Hypothalamus (tissue), 51 donors: ENCODE data around the gene ASPHD2.
"Not testable (repeated sequence)": the region's sequence is repeated elsewhere in the genome, so short reads cannot be mapped to it uniquely, and the experiment has no call there.

ENCODE experiments used
- DNase-seq, 51 donors: peaks; one replicate each; lab custom pipeline; 2025; lab: John Stamatoyannopoulos, UW

ASPHD2 gene, protein sequence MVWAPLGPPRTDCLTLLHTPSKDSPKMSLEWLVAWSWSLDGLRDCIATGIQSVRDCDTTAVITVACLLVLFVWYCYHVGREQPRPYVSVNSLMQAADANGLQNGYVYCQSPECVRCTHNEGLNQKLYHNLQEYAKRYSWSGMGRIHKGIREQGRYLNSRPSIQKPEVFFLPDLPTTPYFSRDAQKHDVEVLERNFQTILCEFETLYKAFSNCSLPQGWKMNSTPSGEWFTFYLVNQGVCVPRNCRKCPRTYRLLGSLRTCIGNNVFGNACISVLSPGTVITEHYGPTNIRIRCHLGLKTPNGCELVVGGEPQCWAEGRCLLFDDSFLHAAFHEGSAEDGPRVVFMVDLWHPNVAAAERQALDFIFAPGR

DNA sequence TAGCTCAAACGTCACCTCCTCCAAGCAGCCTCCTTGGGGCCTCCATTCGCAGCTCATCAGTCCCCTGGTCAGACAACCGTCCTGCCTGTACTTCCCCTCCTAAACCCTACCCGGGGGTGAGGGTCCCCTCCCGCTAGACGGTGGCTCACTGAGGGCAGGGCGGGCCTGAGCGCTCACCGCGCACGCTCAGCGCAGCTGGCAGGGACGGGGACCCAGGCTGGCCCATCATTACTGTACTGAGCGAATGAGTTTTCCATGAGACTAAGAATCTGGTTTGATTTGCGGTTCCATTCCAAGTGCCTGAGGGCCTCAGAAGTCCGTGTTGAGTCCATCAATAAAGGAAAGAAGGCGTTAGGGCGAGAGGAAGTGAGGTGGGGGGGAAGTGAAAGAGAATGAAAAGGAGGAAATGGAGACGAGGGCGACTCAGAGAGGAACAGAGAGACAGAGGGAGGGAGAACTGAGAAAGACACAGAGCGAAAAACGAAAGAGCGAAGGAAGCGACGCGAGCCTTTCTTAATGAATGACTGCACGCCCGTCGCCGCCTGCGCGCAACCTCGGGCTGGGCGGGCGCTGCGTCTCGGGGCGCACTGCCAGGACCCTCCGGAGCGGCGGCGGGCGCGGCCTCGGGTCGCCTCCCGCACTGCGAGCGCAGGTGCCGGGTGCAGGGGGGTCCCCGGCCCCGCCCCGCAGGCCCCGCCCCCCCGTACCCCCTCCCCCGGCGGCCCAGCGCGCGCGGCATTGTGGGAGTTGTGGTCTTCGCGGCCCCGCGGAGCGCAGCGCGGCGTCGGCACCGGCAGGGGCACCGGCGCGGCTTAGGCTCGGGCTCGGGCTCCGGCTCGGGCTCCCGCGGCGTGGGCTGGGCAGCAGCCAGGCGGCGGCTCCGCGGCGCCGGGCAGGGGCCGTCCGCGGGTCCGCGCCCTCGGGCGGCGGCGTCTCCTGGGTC is at the start of gene ASPHD2:
Gene ASPHD2 (plus strand): TSS at position 746 of the 943 bp plus-strand sequence. CDS start 4,356 bp downstream, outside the sequence.
- DNase-seq = peak in 45 of 51 donors; percentile 9 to 80 (median 46)

DNA sequence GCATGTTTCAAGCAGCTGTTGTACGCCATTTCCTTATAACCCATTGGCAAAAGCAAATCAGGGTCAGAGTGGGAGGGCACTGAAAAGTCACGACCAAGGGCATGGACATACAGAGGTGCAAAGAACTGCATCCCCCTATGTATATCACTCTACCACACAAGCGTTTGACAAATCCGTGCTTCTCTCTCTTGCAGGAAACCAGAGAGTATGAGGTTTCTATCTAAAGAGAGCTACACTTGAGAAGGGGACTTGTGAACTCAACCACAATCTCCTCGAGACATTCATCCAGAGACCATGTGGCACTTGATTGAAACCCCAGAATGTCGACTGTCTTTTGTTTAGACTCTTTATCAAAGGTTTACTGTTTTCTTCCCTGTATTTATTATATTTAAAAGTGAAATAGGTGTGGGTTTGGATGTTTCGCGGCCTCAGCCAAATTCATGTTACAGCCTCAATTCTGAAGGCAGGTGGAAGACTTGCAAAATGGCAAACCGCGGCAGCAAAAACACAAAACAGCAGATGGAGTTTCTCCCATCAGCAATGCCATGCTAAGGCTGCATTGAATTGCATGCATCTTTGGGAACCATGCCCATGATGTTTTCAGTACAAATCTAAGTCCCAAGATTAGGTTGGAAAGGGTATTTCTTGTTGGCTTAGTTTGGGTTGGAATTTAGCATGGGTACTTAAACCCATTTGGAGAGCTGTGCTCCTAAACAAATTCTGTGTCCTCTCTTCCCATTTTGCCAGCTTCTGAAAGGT is 48.8 kb upstream of the ASPHD2 start:
- DNase-seq = no peak

DNA sequence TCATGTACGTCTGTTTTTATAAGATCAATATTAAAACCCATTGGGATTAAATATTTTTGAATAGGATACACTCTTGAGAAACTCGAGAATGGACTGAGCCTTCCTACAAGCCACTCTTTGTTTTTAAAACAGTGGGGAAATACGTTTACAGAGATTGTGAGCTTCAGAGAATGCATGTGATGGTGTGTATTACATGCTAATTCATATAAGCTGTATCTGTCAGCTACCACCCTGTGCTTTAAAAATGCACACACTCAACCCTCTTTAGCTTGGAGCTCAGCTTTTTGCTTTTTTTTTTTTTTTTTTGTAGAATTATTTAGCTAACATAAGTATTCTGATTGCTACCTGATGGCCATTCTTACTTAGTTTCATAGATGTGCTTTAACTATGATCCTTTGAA is 46.3 kb upstream of the ASPHD2 start:
- DNase-seq = no peak

DNA sequence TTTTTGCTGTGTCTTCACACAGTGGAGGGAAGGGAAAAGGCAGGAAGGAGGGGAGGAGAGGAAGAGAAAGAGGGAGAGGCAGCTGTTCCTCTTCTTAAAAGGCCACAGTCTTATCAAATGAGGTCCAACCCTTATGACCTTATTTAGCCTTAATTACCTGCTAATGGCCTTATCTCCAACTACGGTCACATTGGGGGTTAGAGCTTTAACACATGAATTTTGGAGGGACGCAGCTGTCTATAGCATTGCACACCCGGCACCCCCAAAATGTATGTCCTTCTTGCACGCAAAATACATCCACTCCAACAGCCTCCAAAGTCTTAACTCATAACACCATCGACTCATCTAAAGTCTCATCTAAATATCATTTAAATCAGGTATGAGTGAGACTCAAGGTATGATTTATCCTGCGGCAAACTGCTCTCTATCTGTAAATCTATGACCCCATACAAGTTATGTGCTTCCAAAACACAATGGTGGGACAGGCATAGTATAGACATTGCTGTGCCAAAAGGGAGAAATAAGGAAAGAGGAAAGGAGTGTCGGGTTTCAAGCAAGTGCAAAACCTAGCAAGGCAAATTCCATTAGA is 45.0 kb upstream of the ASPHD2 start:
- DNase-seq = no peak

DNA sequence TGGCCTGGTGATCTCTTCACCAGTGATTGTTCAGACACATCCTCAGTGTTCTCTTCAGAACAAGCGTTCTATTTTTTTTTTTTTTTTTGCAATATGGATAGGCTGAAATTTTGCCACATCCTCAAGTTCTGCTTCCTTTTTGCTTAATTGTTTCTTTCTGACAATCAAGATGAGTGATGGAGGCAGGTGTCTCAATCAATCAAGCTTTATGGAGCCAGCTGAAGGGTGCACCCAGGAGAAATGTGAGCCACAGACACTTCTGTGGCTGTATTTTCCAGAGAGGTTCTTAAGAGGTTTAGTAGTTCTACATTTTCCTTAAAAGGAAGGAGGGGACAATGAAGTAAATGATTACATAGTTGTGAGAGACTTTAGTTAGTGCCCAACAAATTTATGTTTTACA is 43.9 kb upstream of the ASPHD2 start:
- no peak for DNase-seq

DNA sequence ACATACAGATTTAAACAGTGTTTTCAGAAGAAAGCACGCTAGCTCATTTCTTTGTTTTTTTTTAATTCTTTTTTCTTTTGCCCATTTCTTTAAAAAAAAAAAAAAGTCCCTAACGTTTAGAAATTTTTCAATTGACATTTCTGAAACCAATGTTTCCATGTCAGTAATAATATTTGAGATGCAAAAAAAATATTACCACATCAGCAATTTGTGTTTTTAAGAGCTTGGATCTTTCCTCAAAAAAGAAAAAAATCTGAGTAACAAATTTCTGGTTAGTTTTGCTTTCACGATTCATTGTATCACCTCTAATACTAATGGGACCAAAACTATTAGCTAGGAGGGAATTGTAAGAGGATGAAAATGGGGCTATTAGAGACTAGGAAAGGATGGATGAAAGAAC is 39.9 kb upstream of the ASPHD2 start:
- DNase-seq = no peak

DNA sequence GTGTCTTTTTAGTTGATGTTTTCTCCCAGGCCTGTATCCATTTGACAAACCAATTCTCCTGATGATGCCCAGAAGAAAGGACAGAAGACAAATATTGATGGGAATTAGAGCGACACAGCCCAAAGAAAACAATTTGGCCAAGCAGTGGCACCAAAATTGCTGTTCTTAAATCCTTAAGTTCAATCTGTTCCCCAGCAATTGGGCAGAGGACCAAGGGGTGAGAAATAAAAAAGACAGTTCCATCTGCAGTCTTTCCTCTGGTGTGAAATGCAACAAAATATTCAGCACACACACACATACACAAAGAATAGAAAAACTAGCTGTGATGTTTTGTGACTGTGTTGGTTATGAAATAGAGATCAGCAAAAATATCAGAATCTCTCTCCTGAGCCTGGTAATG is 38.0 kb upstream of the ASPHD2 start:
- DNase-seq = no peak

DNA sequence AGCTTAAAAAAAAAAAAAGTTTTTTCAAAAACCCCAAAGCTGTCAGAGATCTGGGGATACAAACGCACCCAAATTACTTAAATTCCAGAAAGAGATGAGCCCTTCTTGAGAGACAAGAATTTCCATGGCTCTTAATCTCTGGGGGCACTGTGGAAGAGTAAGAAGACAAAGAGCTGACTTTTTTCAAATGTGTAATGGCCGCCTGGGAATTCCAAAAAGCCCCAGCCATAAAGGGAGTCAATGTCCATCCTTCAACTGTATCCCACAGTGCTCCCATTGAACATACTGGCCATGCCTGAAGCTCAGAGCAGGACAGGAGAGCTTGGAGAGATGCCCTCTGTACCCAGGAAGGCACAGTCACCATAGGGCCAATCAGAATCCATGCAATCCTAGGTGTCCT is 37.4 kb upstream of the ASPHD2 start:
- no peak for DNase-seq

DNA sequence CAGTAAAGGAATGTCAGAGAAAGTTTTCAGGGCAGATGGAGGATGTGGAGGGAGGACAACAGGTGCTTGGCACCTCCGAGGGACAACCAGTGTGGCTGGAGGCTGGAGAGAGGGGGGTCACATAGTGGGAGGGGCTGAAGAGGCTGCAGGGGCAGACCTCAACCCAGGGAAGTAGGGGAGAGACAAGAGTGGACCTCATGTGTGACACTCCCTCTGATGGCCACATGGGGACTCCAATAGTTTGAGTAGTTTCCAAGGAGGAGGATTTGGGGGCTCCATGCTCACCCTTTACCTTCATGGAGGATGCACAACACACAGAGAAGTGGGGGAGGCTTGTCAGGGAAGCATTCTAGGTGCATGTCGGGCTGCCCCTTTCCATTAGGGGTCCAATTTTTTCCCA is 35.1 kb upstream of the ASPHD2 start:
- DNase-seq = no peak

DNA sequence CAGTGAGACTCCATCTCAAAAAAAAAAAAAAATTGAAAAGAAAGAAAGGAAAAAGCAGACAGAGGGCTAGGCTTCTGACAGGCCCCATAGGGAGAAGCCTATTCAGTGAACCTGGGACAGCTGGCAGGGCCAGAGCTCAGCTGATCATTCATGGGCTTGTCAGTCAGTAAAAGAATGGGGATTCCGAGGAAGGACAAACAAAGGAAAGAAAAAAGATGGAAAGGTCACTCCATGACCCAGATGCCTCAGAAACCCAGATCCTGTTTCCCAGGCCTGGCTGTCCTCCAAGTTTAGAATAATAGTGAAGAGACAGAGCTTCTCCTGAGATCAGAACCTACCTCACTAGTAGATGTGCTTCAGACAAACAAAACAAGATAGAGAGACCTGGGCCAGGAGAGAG is 34.3 kb upstream of the ASPHD2 start:
- DNase-seq = no peak

DNA sequence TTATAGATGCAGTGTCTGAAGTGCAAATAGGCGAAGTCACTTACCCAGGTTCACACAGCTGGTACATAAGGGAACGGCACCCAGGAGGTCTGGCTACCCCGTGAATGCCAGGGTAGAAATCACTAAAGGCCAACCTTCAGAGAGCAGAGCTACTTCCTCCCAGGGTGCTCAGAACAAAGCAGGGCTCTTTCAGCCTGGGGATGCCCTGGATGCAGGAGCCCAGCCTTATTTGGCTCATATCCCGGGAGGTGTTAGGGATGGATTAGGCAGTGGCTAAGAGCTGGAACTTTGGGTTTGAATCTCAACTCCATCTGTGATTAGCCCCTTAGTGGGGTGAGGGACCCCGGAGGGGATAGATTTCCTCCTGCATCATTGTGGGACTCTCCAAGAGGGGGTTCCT is 33.1 kb upstream of the ASPHD2 start:
- DNase-seq = no peak

DNA sequence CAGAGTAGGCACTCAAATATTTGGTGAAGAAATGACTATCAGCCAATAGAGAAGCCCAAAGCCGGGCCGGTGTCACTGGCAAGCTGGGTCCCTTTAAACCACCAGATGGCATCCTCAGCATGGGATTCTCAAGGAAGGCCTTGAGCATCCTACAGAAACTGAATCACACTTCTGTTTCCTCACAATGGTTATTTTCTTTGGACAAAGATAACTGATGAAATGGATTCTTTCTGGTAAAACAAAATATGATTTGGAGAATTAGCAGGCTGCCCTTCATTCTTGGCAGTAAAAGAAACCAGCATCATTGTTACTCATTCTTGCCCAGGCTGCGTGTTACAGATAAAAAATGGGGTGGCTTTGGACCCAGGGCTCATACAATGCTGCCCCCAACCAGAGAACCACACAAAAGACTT is 30.3 kb upstream of the ASPHD2 start:
- DNase-seq = peak in 41 of 51 donors; percentile 1 to 72 (median 27)

DNA sequence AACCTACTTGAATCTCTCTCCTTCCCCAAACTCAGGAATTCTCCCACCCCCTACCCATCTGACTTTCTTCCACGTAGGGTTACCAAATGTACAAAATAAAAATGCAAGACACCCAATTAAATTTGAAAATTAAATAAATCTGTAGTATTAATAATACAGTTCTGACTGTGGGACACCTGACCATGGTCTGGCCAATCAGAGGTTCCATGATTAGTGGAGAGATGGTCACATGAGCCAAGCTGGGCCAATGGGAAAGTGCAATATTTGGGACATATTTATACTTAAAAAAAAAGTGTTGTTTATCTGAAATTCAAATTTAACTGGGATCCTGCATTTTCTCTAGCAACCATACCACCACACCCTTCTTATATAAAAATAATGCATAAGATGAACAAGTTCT is 29.8 kb upstream of the ASPHD2 start:
- no peak for DNase-seq

DNA sequence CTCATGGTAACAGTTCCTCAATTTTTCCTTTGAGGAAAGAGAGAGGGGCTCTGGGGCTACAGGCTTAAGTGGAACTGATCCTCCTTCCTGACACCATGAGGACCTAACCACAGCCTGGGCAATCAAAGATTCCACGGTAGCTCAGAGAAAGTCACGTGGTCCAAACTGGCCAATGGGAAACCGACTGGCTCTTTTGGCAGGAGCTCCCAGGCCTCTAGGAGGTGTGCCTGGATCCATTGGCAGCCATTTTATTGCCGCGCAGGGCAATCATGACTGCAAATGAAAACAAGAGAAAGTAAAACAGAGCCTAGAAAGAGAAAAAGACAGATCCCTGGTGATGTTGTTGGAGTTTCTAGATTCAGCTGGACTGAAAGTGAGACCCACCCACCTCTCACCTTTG is 27.3 kb upstream of the ASPHD2 start:
- no peak for DNase-seq

DNA sequence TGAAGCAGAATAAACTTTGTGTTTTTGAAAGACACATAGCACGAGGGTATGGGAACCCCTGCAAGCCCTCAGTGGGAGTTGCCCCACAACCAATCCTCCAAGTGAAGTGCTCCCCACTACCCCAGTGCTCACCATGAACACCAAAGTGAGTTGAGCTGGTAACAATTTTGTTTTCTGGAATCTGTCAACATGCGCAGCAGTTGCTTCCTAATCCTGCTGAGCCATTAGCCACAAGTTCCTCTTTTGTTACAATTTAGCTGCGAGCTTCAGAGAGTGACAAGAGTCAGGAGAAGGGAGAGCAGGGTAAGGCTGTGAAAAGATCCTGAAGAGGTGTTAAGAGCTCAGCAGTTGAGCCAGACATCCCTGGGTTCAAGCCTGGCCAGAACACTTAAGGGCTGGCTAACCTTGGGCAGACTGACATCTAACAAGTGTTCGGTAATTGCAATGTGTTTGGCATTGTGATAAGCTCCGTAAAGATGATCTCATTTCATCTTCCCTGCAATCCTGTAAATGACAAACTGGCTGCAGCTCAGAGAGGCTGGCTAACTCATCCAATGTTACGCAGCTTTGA is 24.1 kb upstream of the ASPHD2 start:
- no peak for DNase-seq

DNA sequence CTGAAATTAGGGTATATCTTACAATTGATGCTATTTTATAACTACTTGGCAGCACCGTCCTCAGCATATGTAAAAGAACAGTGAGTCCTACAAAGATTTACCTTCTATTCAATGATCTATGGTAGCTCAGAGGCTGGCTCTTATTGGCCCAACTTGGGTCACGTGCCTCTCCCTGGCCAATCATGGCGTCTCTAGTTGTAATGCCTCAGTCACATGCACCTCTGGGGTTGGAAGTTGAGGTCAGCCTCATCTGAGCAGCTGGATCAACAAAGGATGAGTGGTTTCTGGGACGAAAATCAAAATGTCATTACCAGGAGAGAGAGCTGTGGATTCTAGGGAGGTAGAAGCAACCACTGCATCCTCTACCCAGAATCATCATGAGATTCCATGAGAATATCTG is 22.9 kb upstream of the ASPHD2 start:
- DNase-seq = no peak

DNA sequence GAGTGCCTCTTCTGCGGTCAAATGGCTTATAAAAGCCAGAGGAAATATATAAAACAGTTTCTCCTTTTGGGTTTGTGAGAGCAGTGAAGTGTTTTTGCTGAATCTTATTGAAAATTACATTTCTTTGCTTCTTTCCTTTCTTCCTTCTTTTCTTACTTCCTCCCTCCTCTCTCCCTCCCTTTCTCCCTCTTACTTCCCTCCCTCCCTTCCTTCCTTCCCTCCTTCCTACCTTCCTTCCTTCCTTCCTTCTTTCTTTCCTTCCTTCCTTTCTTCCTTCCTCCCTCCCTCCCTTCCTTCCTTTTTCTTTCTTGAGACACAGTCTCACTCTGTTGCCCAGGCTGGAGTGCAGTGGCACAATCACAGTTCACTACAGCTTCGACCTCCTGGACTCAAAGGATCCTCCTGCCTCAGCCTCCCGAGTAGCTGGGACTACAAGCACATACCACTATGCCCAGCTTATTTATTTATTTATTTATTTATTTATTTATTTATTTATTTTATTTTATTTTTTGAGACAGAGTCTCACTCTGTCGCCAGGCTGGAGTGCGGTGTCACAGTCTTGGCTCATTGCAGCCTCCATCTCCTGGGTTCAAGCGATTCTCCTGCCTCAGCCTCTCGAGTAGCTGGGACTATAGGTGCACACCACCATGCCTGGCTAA is 20.4 kb upstream of the ASPHD2 start:
- not testable (repeated sequence) for DNase-seq

DNA sequence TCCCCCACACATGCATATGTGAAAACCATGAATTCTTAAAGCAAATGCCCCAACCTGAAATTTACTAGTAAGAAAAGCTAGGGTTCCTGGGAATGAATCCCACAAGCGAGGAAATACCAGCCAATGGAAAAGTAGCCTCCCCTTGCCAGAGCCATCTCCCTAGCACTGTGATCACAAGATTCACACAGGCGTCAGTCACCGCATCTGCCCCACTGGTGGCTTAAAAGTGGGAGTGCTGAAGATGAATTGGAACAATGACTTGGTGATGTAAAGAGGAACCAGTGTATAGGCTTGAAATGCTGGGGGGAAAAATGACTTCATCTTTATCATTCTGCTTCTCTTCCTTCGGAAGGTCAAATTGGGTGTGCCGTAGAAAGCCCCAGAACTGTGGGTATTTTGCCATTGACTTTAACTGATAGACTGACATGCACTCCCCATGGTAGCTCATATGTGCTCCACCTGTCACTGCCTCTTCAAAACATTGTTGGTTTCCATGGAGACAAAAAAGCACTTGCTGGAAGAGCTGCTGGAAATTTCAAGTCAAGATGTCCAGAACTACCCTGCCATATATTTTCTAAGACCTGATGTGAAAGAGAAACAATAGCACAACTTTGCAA is 19.2 kb upstream of the ASPHD2 start:
- peak in 1 of 51 donors; percentile 27 for DNase-seq

DNA sequence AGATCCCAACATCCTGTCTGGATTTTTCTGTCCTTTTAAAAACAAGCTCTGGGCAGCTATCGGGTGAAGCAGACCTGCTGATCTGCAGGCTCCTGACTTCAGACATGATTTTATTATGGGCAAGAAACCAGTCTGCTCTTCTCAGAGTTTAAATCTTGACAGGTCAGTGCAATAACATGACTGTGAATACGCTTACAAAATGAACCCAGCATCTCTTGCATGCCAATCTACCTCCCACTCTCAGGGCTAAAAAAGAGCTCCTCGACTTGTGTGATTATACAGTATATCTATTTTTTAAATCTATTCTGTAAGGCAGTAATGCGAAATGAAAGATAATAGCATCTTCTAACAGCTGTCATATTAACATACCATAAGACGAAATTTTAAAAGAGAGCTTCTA is 18.7 kb upstream of the ASPHD2 start:
- no peak for DNase-seq
